Endodermal cell (in vitro differentiated cells): Measurements from ENCODE around the gene GSTM1. TPM values are rescaled to one million over a fixed set of nuclear protein-coding genes. Genes with fewer than 3 reads are reported as not detected.

Experiments used
- DNase-seq: peaks from one replicate; pipeline ENCODE4 v3.0.0-alpha.2; 2017
- H3K27ac ChIP-seq: 2 replicates; pipeline ENCODE4 v1.5.1; 2013; ENCODE audit warnings: mild to moderate bottlenecking, low read depth, low read length, moderate library complexity
- H3K27me3 ChIP-seq: 2 replicates; pipeline ENCODE4 v1.6.1; 2013; ENCODE audit warnings: mild to moderate bottlenecking, low read length, moderate library complexity; ENCODE audit not compliant: insufficient read depth, control insufficient read depth, poor library complexity, severe bottlenecking
- H3K36me3 ChIP-seq: 2 replicates; pipeline ENCODE4 v1.7.0; 2013; ENCODE audit warnings: mild to moderate bottlenecking, low read length, moderate library complexity; ENCODE audit not compliant: control insufficient read depth, insufficient read depth
- H3K4me1 ChIP-seq: one replicate; pipeline ENCODE4 v1.7.0; 2013; ENCODE audit warnings: low read length; ENCODE audit not compliant: control insufficient read depth, insufficient read depth
- H3K4me3 ChIP-seq: 2 replicates; pipeline ENCODE4 v1.5.1; 2013; ENCODE audit warnings: mild to moderate bottlenecking, low read length, moderate library complexity
- H3K9ac ChIP-seq: 2 replicates; pipeline ENCODE4 v1.6.1; 2013; ENCODE audit warnings: mild to moderate bottlenecking, low read length, moderate library complexity; ENCODE audit not compliant: poor library complexity, severe bottlenecking; ENCODE audit errors: extremely low read depth
- H3K9me3 ChIP-seq: 2 replicates; pipeline ENCODE4 v1.6.1; 2013; ENCODE audit warnings: mild to moderate bottlenecking, low read length, moderate library complexity; ENCODE audit not compliant: control insufficient read depth
- H3K27ac Mint-ChIP-seq: 2 replicates; pipeline ENCODE4 v1.8.0; 2020; ENCODE audit warnings: mixed read lengths
- H3K27me3 Mint-ChIP-seq: 2 replicates; pipeline ENCODE4 v1.8.0; 2021; ENCODE audit warnings: mild to moderate bottlenecking, mixed read lengths; ENCODE audit not compliant: insufficient read depth
- H3K36me3 Mint-ChIP-seq: 2 replicates; pipeline ENCODE4 v1.8.0; 2020; ENCODE audit warnings: low read depth, mixed read lengths
- H3K4me1 Mint-ChIP-seq: 2 replicates; pipeline ENCODE4 v1.8.0; 2020; ENCODE audit warnings: mixed read lengths
- H3K4me3 Mint-ChIP-seq: 2 replicates; pipeline ENCODE4 v1.8.0; 2020; ENCODE audit warnings: mild to moderate bottlenecking, moderate library complexity, mixed read lengths
- H3K9me3 Mint-ChIP-seq: 2 replicates; pipeline ENCODE4 v1.8.0; 2020; ENCODE audit warnings: mild to moderate bottlenecking, mixed read lengths
- WGBS, 2 experiments: methylation state at CpG; one replicate each; pipeline versions ENCODE4 v1.1.5 to v1.1.7; 2013; ENCODE audit warnings: missing lambda C conversion rate in 2 of 2, mixed read lengths in 1 of 2; ENCODE audit not compliant: insufficient coverage in 1 of 2, insufficient read length in 1 of 2; 5-methylcytosine and 5-hydroxymethylcytosine counted together
- total RNA-seq, 2 donors: library from RNA; stranded (reverse); fragmentation: NEBNext Ultra II Directional in 1 of 2; extraction: Animal tissue kit (Norgen Biotek cat#: 25700) in 1 of 2; gene quantifications; 2 replicates in 1 of 2; 3 replicates in 1 of 2; pipeline ENCODE4 v1.2.1, GENCODE V29; 2021
- TF ChIP-seq, protein P1 (sequence below): fragments of 200-600 bp; sonication (generic); conservative IDR thresholded peaks from 2 replicates; pipeline ENCODE4 v1.5.0; 2021; ENCODE audit warnings: antibody characterized with exemption, mild to moderate bottlenecking

GSTM1 gene
- total RNA-seq, 2 donors from 2014 or later = 23.0 to 65.6 TPM

DNA sequence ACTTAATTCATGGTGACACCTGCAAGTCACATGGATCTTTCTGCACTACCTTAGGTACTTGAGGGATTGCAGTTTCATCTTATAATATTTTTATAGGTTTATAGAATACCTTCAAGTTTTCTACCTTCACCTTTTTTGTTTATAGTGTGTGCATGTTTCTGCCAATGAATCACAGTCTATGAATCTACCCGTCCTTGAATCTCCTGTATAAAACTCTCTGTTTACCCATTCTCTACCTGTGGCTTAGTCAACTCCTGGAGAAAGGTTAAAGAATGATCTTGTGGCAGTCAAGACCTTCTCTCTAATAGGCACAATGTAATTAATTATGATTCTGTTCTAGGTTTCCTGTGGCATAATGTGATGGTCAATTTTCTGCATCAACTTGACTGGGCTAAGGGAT, 22.9 kb upstream of the GSTM1 start:
- Histone ChIP-seq H3K9ac (no peak overlapping the region), H3K4me3 (no peak overlapping the region), H3K27me3 (no peaks in the 10 kb centered on the region), H3K36me3 (no peaks in the 10 kb centered on the region), H3K4me1 (peaks cover 5% of the 10 kb centered on the region), H3K9me3 (no peaks in the 10 kb centered on the region), H3K27ac (no peak overlapping the region)
- TF ChIP-seq, protein P1, sequence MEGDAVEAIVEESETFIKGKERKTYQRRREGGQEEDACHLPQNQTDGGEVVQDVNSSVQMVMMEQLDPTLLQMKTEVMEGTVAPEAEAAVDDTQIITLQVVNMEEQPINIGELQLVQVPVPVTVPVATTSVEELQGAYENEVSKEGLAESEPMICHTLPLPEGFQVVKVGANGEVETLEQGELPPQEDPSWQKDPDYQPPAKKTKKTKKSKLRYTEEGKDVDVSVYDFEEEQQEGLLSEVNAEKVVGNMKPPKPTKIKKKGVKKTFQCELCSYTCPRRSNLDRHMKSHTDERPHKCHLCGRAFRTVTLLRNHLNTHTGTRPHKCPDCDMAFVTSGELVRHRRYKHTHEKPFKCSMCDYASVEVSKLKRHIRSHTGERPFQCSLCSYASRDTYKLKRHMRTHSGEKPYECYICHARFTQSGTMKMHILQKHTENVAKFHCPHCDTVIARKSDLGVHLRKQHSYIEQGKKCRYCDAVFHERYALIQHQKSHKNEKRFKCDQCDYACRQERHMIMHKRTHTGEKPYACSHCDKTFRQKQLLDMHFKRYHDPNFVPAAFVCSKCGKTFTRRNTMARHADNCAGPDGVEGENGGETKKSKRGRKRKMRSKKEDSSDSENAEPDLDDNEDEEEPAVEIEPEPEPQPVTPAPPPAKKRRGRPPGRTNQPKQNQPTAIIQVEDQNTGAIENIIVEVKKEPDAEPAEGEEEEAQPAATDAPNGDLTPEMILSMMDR = no peak
- H3K4me1 Mint-ChIP-seq = peaks cover 6% of the 10 kb centered on the region
- DNase-seq = no peak
- peaks cover 3% of the 10 kb centered on the region for H3K27me3 Mint-ChIP-seq
- H3K27ac Mint-ChIP-seq = no peak overlapping the region
- H3K36me3 Mint-ChIP-seq = peaks cover 5% of the 10 kb centered on the region
- WGBS, 2 experiments = 70 to 100% methylated on average over 1 of the region's 1 CpG
- no peak overlapping the region for H3K4me3 Mint-ChIP-seq
- no peaks in the 10 kb centered on the region for H3K9me3 Mint-ChIP-seq

- H3K27ac Mint-ChIP-seq = peak within 1 kb of the TSS; percentile 53
Measured at GRCh38 chr1:109667452-109668122, 20.0 kb upstream of the GSTM1 start, which contains the start of gene GSTM2. Gene GSTM2, plus strand, starts transcription at chr1:109668057. Its CDS starts 59 bp downstream, at chr1:109668116.

DNA sequence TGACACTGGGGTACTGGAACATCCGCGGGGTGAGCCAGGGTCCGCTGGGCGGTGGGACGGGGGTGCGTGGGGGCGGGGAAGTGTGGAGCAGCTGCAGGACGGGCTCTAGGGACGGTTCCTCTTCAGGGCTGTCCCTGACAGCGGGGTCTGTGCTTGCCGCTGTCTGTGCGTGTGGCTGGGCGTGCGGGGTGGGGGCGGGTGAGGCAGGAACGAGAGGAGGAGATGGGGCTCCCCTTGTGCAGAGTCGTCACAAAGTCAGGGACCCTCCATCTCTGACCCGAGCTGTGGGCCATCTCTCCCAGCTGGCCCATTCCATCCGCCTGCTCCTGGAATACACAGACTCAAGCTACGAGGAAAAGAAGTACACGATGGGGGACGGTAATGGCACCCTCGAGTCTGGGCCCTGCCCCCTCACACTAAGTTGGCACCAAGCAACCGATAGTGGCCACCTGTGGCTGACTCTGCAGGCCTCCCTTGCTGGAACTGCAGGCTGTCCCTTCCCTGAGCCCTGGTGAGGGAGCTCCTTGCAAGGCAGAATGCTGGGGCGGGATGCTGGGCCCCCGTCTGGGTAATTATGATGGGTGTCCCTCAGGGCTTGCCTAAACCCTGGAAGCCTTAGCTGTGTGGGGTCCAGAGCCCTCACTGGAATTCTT, 19.4 kb upstream of the GSTM1 start:
- H3K4me3 Mint-ChIP-seq = peak overlapping the region; percentile 62
- Histone ChIP-seq H3K36me3 (no peaks in the 10 kb centered on the region), H3K27ac (no peak overlapping the region), H3K4me3 (peak overlapping the region; percentile 70), H3K9ac (no peak overlapping the region), H3K9me3 (no peaks in the 10 kb centered on the region), H3K4me1 (peaks cover 5% of the 10 kb centered on the region), H3K27me3 (no peaks in the 10 kb centered on the region)
- H3K9me3 Mint-ChIP-seq = no peaks in the 10 kb centered on the region
- H3K27me3 Mint-ChIP-seq = peaks cover 4% of the 10 kb centered on the region
- 32 to 56% methylated on average over 8 to 26 of the region's 26 CpGs for WGBS, 2 experiments
- DNase-seq = no peak
- H3K4me1 Mint-ChIP-seq = peaks cover 6% of the 10 kb centered on the region
- no peak overlapping the region for H3K27ac Mint-ChIP-seq
- peaks cover 10% of the 10 kb centered on the region for H3K36me3 Mint-ChIP-seq
- TF ChIP-seq, protein P1 = no peak

More at GRCh38 chr1:109667452-109668122, 20.0 kb upstream of the GSTM1 start, which contains the start of gene GSTM2:
- Histone ChIP-seq H3K4me1 (peaks cover 5% of the 10 kb centered on the region), H3K27me3 (no peaks in the 10 kb centered on the region), H3K4me3 (peak within 1 kb of the TSS; percentile 70), H3K27ac (no peak within 1 kb of the TSS), H3K9me3 (no peaks in the 10 kb centered on the region), H3K9ac (no peak within 1 kb of the TSS), H3K36me3 (no peaks in the 10 kb centered on the region)
- no peaks in the 10 kb centered on the region for H3K9me3 Mint-ChIP-seq
- TF ChIP-seq, protein P1 = no peak
- DNase-seq = peak; percentile 98
- peaks cover 8% of the 10 kb centered on the region for H3K36me3 Mint-ChIP-seq
- H3K27me3 Mint-ChIP-seq = peaks cover 4% of the 10 kb centered on the region
- 21% methylated on average over 22 of the region's 22 CpGs; no CpG with 5 or more reads in 1 of the 2 experiments for WGBS, 2 experiments
- H3K4me3 Mint-ChIP-seq = peak within 1 kb of the TSS; percentile 62
- H3K4me1 Mint-ChIP-seq = peaks cover 6% of the 10 kb centered on the region
